NCI-H2107 treated with DMSO at 0.1 percent for 48 hours (cell line): Measurements from ENCODE around the gene TEKT5.
A peak's percentile ranks its signal among the peaks of the same experiment; 100 is the strongest.
"Not testable (repeated sequence)": the region's sequence is repeated elsewhere in the genome, so short reads cannot be mapped to it uniquely, and the experiment has no call there.

Experiments used
- DNase-seq: peaks from one replicate; lab custom pipeline; 2025; ENCODE audit not compliant: unreplicated experiment; lab: John Stamatoyannopoulos, UW

Gene TEKT5

DNA sequence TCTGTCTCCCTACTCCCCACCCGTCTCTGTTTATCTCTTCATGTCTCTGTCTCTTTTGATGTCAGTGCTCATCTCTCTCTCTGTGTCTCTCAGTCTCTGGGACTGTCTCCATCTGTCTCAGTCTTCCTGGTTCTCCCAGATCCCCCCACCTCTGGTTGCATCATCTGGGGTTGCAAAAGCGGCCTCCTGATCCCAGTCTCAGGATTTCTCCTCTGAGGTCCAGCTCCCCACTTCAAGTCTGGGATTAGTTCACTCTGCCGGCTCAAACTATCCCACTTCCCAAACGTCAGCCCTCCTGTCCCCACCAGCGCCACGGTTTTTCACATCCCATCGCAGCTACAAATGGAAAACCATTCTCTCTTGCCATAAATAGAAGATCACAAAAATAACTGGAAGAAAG lies 9.0 kb downstream of the TEKT5 start:
- DNase-seq, result no peak

GRCh38 chr16:10684511-10685151 lies 10.1 kb downstream of the TEKT5 start:
- no peak for DNase-seq

- no peak for DNase-seq
Measured at GRCh38 chr16:10683170-10683569, 11.6 kb downstream of the TEKT5 start.

GRCh38 chr16:10682604-10683003 lies 12.1 kb downstream of the TEKT5 start:
- DNase-seq, result no peak

DNA sequence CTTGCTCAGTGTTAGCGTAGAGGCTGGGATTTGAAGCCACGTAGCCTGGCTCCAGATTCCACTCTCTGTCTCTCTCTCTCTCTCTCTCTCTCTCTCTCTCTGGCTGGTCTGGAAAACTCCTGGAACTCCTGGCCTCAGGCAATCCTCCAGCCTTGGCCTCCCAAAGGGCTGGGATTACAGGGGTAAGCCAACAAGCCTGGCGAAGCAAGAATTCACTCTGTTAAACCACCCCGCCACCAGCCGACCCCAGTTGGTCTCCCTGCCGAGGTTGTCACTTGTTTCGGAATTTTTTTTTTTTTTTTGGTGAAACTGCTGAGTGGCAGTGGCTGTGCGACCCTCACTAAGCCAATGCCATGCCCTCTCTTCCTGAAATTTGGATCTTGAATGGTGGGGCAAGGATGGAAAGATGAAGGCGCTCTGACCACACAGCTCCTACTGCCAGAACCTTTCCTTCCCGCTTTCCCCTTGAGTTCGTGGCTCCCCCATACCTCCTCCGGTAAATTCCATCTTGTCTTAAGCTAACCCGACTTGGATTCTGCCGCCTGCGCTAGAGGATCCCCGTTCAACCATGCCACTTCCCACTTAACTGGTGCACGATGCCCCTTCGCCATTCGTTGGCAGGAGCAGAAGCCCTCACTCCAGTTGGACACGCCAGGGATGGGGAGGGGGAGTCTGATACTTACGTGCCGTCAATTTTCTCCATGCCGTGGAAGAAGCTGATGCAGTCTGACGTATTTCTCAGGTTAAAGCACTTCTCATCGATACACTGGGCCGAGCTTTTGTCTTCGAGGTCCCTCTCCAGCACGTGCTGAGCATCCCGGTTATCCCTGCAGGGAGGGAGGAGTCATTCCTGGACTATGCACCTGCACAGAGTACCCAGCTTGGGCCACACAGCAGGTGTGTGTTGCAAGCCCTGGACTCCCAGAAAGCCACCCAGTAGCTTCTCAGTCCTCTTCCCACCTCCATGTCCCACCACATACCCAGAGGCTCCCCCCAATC lies 13.1 kb downstream of the TEKT5 start:
- no peak for DNase-seq

DNA sequence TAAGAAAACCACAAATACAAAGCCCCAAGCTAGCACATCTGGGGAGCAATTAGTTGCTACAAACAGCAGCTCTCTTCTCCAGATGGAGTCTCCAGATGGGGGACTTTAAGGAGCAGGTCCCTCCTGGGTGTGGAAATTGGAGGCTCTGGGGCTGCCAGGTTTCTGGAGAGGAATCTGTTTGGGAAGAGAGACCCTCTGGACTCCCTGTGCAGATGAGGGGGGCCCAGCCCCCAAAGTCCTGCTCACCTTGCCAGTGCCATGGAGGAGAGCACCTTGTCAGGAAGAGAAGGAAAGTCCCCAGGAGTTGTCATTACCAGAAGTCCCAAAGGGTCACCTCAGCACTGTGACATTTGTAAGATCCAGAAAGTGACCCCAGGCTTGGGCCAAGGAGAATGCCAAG lies 14.8 kb downstream of the TEKT5 start:
- DNase-seq, result no peak

DNA sequence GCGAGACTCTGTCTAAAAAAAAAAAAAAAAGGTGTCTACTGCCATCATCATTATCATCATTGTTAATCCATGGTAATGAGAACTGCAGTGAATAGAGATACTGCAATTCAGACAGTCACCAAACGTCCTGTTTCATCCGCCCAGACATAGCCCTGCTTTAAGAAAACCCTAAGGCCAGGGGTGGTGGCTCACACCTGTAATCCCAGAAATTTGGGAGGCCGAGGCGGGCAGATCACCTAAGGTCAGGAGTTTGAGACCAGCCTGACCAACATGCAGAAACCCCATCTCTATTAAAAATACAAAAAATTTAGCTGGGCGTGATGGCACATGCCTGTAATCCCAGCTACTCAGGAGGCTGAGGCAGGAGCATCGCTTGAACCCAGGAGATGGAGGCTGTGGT lies 15.3 kb downstream of the TEKT5 start:
- not testable (repeated sequence) for DNase-seq

DNA sequence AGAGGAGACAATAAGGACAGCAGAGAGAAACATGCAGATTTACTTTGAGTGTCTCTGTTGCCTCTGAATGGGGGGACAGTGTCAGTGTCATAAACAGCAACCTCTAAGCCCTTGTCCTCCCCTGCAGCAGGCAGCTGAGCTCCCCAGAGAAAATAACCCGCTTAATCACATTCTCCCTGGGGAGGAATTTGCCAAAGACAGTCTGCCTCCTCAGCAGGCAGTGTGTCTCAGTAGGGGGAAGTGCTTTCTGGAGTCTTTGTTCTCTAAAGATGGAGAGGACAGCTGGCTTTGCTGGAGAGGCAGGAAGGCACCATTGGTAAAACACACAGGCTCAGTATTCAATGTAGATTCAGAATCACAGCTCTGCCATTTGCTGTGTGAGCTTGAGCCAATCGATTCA lies 16.1 kb downstream of the TEKT5 start:
- DNase-seq, result peak; percentile 77

- no peak for DNase-seq
Measured at GRCh38 chr16:10676284-10676683, 18.4 kb downstream of the TEKT5 start.

DNA sequence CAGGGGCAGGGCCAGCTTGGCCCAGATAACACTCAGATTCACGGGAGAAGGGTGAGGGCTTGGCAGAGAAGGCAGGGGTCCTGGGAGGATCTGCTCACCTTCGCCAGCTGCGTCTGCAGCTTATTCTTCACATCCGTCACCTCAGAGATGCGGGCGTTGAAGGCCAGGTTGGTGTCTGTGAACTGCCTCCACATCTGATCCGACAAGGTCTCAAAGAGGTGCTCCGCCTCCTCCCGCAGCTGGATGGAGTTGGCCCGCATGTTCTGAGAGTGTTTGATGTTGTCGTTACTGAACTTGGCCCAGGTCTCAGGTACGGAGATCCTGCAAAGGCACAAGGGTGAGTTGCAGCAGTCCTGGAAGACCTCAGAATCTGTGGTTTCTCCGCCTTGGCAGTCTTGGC lies 18.9 kb downstream of the TEKT5 start:
- no peak for DNase-seq

- DNase-seq, result no peak
Measured at GRCh38 chr16:10675216-10675615, 19.5 kb downstream of the TEKT5 start.

DNA sequence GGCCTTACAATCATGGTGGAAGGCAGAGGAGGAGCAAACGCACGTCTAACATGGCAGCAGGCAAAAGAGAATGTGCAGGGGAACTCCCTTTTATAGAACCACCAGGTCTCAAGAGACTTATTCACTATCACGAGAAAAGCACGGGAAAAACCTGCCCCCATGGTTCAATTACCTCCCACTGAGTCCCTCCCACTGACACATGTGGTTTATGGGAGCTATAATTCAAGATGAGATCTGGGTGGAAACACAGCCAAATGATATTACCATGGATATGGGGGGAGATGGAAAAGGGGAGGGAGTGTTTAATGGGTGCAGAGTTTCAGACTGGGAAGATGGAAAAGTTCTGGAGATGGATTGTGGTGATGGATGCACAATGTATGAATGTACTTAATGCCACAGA lies 23.0 kb downstream of the TEKT5 start:
- DNase-seq, result no peak

- no peak for DNase-seq
Measured at GRCh38 chr16:10669791-10670190, 24.9 kb downstream of the TEKT5 start.

GRCh38 chr16:10668322-10669045 lies 26.2 kb downstream of the TEKT5 start:
- no peak for DNase-seq

DNA sequence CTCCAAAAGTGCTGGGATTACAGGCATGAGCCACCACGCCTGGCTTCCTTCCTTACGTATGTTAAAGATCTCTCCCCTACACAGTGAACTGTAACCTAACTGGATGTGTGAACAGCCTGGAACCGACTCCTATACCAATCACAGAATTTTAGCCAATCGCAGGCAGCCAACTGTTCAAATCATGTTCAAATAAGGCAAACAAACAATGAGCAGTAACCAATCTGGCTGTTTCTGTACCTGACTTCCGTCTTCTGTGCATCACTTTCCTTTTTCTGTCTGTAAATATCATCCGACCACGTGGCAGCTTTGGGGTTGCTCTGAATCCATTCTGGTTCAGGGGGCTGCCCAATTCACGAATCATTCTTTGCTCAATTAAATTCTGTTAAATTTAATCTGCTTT lies 27.5 kb downstream of the TEKT5 start:
- no peak for DNase-seq

DNA sequence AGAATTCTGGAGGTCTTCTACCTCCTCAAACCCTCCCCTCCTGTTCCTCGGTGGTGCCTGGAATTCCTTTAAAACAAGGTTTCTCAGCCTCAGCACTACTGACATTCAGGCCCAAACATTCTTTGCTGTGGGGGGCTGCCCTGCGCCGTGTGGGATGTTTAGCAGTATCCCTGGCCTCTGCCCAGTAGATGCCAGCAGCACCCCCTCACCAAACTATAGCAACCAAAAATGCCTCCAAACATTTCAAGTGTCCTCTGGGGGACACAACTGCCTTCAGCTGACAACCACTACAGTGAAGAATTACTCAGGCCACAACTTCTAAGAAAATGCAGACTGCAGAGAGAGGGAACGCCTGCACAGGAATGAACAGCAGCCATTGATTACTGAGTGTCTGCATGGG lies 28.4 kb downstream of the TEKT5 start:
- no peak for DNase-seq

DNA sequence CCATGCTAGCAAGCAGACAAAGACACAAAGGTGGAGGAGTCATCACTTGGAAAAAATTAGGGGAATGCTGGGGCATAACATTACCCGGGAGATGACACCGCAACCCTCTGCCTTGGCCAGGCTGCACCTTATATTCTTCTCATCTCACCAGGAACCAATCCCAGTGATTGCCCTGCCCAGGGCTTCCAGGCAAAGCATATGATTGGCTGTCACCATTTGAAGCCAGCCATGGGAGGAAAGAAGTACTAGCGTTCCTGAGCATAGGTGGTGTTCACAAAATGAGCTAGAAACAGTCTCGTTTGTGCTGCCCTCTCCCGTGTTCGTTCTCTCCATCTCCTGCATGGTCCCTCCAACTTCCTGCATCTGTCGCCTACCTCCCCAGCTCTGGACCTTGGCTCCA lies 29.6 kb downstream of the TEKT5 start:
- no peak for DNase-seq

GRCh38 chr16:10664720-10665126 lies 30.0 kb downstream of the TEKT5 start:
- no peak for DNase-seq

DNA sequence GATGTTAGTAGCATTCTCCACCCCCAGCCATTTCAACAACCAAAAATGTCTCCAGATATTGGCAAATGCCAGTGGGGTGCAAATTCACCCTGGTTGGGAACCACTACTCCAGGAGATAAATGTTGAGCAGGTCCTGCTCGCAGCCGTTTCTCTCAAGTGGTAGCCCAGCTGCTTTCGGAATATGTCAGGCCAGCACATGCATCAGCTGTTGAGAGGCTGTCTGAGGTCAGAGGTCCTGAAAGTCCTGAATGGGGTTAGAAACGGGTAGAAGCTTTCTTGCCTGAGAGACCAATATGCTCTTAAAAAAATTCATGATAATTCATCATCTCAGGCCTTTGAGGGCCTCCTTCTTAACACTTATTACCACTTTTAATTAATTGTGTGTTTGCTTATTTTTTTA lies 31.0 kb downstream of the TEKT5 start:
- no peak for DNase-seq

DNA sequence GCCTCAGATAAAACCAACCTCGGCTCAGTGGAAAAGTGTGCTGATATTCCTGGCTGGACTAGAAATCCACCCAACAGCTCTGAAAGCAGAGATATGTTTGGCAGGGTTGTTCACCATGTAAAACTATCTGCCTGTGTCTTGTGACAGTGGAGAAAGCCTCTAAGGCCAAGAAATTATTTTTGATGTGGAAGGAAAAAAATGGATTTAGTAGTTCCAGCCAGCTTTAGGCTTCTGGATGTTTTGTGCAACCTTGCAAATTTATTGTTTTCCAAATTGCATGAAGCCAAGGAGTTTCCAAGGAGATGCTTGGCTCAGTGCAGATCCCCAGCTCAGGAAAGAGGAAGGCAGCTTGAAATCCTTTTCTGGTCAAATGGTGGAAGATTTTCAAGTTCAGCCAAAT lies 31.6 kb downstream of the TEKT5 start:
- DNase-seq, result no peak

DNA sequence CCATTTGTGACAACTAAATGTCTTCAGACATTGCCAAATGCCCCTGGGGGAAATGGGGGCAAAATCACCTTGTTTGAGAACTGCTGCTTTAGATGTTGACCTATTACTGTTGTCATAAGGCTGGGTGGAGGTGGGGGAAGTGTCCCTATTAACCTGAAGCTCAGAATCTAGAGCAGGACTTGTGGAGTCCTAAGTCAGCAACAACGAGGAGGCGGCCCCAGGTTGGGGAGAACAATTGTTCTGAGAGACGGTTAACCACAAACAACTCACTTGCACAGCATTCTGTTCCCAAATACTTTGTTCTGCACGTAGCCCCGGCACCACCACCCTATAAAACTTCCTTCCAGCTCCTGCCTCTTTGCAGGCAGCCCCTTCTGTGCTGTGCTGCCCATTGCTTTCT lies 32.5 kb downstream of the TEKT5 start:
- no peak for DNase-seq

DNA sequence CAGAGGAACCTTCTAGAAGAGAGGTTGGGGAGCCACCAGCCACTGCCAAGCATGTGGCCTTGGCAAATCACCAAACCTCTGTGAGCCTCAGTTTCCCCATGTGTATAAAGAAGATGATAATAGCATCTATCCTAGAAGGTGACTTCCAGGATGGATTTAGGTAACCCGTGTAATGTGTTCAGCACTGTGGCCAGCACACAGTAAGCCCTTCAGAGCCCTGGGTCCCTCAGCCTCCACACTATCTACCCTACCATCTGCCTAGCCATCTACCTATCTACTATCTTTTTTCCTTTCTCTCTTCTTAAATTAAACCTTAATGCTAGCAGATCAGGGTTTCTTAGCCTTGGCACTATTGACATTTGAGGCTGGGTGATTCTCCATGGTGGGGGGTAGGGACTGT lies 33.0 kb downstream of the TEKT5 start:
- DNase-seq, result no peak
